GM12864 (cell line): Measurements from ENCODE around the gene PRDM5.
"Not testable (repeated sequence)": the region's sequence is repeated elsewhere in the genome, so short reads cannot be mapped to it uniquely, and the experiment has no call there.

ENCODE experiments used
- DNase-seq: peaks from one replicate; pipeline ENCODE4 v3.0.0-alpha.2; 2011; ENCODE audit warnings: low read depth
- H3K4me3 ChIP-seq: 2 replicates; pipeline ENCODE4 v1.5.1; 2011; ENCODE audit warnings: mild to moderate bottlenecking, low read depth, low read length, control low read depth
- TF ChIP-seq, protein P1 (sequence below): IDR thresholded peaks from 2 replicates; pipeline ENCODE4 v1.5.1; 2011; ENCODE audit warnings: low read depth, mild to moderate bottlenecking, moderate library complexity, low read length, control low read depth, inconsistent platforms; ENCODE audit errors: missing control alignments

Gene PRDM5

DNA sequence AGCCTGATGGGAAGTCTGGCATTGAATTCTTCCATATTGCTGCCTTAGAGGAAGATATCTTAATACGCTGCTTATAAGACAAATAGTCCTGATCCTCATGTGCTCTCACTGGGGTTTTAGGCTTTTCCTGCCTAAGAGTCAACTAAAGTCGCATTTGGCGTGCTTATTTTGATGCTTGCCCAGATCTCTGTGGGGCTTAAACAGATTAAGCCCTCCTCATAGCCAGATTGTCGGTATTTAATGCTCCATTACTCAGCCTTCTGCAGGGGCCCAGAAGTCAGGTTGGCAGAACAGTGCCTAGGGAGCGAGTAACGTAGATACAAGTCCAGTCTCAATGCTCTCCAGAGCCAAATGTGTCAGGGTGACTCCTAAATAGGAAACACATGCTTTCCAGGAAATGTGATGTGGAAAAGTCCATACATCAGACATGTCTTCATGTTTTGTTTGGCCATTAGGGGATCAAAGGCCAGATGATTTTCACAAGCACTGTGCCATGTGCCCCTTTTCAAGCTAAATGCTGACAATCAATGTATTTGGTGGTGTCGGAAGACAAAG, 262.8 kb downstream of the PRDM5 start:
- TF ChIP-seq, protein P1, sequence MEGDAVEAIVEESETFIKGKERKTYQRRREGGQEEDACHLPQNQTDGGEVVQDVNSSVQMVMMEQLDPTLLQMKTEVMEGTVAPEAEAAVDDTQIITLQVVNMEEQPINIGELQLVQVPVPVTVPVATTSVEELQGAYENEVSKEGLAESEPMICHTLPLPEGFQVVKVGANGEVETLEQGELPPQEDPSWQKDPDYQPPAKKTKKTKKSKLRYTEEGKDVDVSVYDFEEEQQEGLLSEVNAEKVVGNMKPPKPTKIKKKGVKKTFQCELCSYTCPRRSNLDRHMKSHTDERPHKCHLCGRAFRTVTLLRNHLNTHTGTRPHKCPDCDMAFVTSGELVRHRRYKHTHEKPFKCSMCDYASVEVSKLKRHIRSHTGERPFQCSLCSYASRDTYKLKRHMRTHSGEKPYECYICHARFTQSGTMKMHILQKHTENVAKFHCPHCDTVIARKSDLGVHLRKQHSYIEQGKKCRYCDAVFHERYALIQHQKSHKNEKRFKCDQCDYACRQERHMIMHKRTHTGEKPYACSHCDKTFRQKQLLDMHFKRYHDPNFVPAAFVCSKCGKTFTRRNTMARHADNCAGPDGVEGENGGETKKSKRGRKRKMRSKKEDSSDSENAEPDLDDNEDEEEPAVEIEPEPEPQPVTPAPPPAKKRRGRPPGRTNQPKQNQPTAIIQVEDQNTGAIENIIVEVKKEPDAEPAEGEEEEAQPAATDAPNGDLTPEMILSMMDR: no peak
- DNase-seq: no peak

GRCh38 chr4:120658772-120659171, 263.8 kb downstream of the PRDM5 start:
- no peak overlapping the region for H3K4me3 ChIP-seq
- TF ChIP-seq, protein P1: no peak
- DNase-seq: no peak

More for the DNA sequence above, 262.8 kb downstream of the PRDM5 start:
- no peak overlapping the region for H3K4me3 ChIP-seq

DNA sequence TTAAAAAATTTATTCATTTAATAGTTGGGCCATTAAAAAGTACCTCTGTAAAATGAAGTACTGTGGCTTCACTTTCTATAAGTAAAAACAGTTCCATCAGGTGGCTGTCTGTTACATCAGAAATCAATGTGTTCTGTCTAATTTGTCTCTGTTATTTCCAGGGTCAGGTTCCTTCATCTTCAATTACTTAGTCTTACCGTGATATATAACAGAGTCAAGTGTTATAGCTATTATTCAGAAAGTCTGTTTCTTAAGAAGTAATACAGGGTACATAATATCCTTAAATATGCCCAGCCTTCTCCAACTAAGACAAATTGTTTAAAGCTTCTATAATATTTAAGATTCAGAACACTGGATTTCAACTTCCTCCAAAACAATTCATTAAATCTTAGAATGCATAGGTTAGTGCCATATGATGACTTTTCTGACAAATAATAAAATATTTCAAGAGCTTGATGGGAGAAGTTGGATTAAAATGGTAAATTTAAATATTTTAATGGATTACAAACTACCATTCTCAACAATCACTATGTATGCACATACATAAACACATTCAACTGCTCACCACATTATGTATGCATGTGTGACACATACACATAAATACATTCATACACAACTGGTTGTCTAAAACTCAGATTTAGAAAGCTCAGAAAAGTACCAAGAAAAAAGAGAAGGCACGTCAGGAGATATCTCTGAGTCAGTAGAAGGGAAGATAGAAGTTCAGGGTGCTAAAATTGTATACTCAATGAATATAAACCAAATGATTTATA, 268.5 kb downstream of the PRDM5 start:
- TF ChIP-seq, protein P1: no peak
- DNase-seq: no peak
- H3K4me3 ChIP-seq: no peak overlapping the region

- H3K4me3 ChIP-seq, DNase-seq: not testable (repeated sequence)
Measured at GRCh38 chr4:120648336-120648735, 274.2 kb downstream of the PRDM5 start.
